GM20000 (cell line): ENCODE results near the gene HOXB1.

ENCODE experiments used
- DNase-seq: peaks from one replicate; pipeline ENCODE4 v3.0.0; 2012; ENCODE audit warnings: low spot score
- CTCF ChIP-seq: IDR thresholded peaks from 2 replicates; pipeline ENCODE4 v1.5.1; 2012; ENCODE audit warnings: mild to moderate bottlenecking, control low read depth; ENCODE audit errors: extremely low read depth, missing control alignments

HOXB1 gene

GRCh38 chr17:48566717-48567116, 35.9 kb upstream of the HOXB1 start:
- TF ChIP-seq CTCF, result no peak
- DNase-seq, result no peak

GRCh38 chr17:48565925-48566710, 35.3 kb upstream of the HOXB1 start:
- no peak for TF ChIP-seq CTCF
- DNase-seq, result no peak

- no peak for DNase-seq
- TF ChIP-seq CTCF, result no peak
Observed at GRCh38 chr17:48565022-48565554, 34.3 kb upstream of the HOXB1 start.

GRCh38 chr17:48564188-48565021, 33.6 kb upstream of the HOXB1 start:
- TF ChIP-seq CTCF, result no peak
- DNase-seq, result no peak

GRCh38 chr17:48563867-48564187, 33.0 kb upstream of the HOXB1 start:
- DNase-seq, result no peak
- TF ChIP-seq CTCF, result no peak

- no peak for DNase-seq
- TF ChIP-seq CTCF, result no peak
Observed at GRCh38 chr17:48563385-48563838, 32.6 kb upstream of the HOXB1 start.

- TF ChIP-seq CTCF, result no peak
- DNase-seq, result no peak
Observed at GRCh38 chr17:48562934-48563333, 32.1 kb upstream of the HOXB1 start.
